ENCODE measurements around the gene XRCC4. TPM values are rescaled to one million over a fixed set of nuclear protein-coding genes. Genes with fewer than 3 reads are reported as not detected.

Gene XRCC4
- total RNA-seq, 1 donor from 2014 or later = 45.6 TPM

GRCh38 chr5:83387041-83387440, 309.7 kb downstream of the XRCC4 start:
- Mint-ChIP-seq H3K9me3 (peaks cover 10% of the 10 kb centered on the region), H3K27ac (peak overlapping the region; percentile 46), H3K4me1 (peaks cover 2% of the 10 kb centered on the region), H3K27me3 (ENCODE audit: insufficient read depth, low read depth) (no peaks in the 10 kb centered on the region), H3K4me3 (no peak overlapping the region), H3K36me3 (peaks cover 3% of the 10 kb centered on the region)
- Histone ChIP-seq H3K9me3 (ENCODE audit: low read depth) (no peaks in the 10 kb centered on the region), H4K20me1 (ENCODE audit: low read depth) (no peaks in the 10 kb centered on the region), H3K79me2 (ENCODE audit: low read depth) (no peaks in the 10 kb centered on the region), H3K4me1 (peaks cover 6% of the 10 kb centered on the region), H3K4me3 (no peak overlapping the region), H3K27ac (no peak overlapping the region), H3K9ac (no peak overlapping the region), H3K4me2 (no peak overlapping the region), H3K36me3 (no peaks in the 10 kb centered on the region), H3F3A (ENCODE audit: low read depth) (no peaks in the 10 kb centered on the region), H2AFZ (replicated peaks) (peak overlapping the region; percentile 91), H3K27me3 (no peaks in the 10 kb centered on the region)
- DNase-seq (ENCODE audit: low spot score) = no peak
- no peak for TF ChIP-seq EZH2phosphoT487 (IDR thresholded peaks at IDR 0.05)
- TF ChIP-seq EZH2 (IDR thresholded peaks at IDR 0.05) = no peak
- TF ChIP-seq, protein P1, sequence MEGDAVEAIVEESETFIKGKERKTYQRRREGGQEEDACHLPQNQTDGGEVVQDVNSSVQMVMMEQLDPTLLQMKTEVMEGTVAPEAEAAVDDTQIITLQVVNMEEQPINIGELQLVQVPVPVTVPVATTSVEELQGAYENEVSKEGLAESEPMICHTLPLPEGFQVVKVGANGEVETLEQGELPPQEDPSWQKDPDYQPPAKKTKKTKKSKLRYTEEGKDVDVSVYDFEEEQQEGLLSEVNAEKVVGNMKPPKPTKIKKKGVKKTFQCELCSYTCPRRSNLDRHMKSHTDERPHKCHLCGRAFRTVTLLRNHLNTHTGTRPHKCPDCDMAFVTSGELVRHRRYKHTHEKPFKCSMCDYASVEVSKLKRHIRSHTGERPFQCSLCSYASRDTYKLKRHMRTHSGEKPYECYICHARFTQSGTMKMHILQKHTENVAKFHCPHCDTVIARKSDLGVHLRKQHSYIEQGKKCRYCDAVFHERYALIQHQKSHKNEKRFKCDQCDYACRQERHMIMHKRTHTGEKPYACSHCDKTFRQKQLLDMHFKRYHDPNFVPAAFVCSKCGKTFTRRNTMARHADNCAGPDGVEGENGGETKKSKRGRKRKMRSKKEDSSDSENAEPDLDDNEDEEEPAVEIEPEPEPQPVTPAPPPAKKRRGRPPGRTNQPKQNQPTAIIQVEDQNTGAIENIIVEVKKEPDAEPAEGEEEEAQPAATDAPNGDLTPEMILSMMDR (IDR thresholded peaks at IDR 0.05) = no peak

GRCh38 chr5:83388608-83389007, 311.3 kb downstream of the XRCC4 start:
- Mint-ChIP-seq H3K9me3 (no peaks in the 10 kb centered on the region), H3K4me1 (peaks cover 5% of the 10 kb centered on the region), H3K36me3 (no peaks in the 10 kb centered on the region), H3K27ac (no peak overlapping the region), H3K4me3 (no peak overlapping the region), H3K27me3 (ENCODE audit: insufficient read depth, low read depth) (no peaks in the 10 kb centered on the region)
- H3K27me3 ChIP-seq = no peaks in the 10 kb centered on the region
- H3K4me2 ChIP-seq = no peak overlapping the region
- no peak for TF ChIP-seq EZH2 (IDR thresholded peaks at IDR 0.05)
- TF ChIP-seq, protein P1 (IDR thresholded peaks at IDR 0.05) = no peak
- no peak for TF ChIP-seq EZH2phosphoT487 (IDR thresholded peaks at IDR 0.05)
- H3K4me1 ChIP-seq = peaks cover 6% of the 10 kb centered on the region
- no peaks in the 10 kb centered on the region for H3K9me3 ChIP-seq (ENCODE audit: low read depth)
- no peaks in the 10 kb centered on the region for H3K36me3 ChIP-seq
- H3K79me2 ChIP-seq (ENCODE audit: low read depth) = no peaks in the 10 kb centered on the region
- DNase-seq (ENCODE audit: low spot score) = no peak
- no peak overlapping the region for H3K9ac ChIP-seq
- no peak overlapping the region for H3K4me3 ChIP-seq
- H2AFZ ChIP-seq (replicated peaks) = no peak overlapping the region
- no peak overlapping the region for H3K27ac ChIP-seq
- no peaks in the 10 kb centered on the region for H3F3A ChIP-seq (ENCODE audit: low read depth)
- H4K20me1 ChIP-seq (ENCODE audit: low read depth) = no peaks in the 10 kb centered on the region

DNA sequence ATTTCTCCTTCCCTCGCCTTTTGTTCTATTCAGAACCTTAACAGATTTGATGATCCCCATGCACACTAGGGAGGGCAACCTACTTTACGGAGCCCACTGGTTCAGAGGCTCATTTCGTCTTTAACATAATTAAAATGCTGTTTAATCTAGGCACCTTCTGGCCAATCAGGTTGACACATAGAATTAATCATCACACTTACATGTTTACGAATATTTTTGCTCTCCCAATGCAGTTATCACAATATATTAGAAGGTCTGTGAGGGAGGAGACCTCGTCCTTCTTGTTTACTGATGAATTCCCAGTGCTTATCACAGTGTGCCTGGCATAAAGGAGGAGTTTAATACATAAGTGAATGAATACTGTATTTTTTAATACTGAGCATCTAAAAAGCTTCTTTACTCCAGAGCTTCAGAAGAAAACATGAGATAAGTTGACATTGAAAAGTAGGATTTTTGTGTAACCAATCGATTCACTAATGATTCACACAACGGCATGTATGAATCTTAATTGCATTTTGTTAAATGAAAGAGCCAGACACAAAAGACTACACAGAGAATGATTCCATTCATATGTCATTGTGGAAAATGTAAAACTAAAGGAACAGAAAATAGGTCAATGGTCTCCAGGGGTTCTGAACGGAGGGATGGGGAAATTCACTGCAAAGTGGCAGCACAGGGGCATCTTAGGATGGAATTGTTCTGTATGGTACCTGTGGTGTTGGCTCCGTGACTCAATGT, 315.6 kb downstream of the XRCC4 start:
- no peaks in the 10 kb centered on the region for H3K4me1 ChIP-seq
- Mint-ChIP-seq H3K4me1 (peaks cover 3% of the 10 kb centered on the region), H3K9me3 (no peaks in the 10 kb centered on the region), H3K4me3 (no peak overlapping the region), H3K36me3 (no peaks in the 10 kb centered on the region), H3K27ac (peak overlapping the region; percentile 21), H3K27me3 (ENCODE audit: insufficient read depth, low read depth) (no peaks in the 10 kb centered on the region)
- H3K27ac ChIP-seq = no peak overlapping the region
- no peak overlapping the region for H3K4me2 ChIP-seq
- no peak overlapping the region for H2AFZ ChIP-seq (replicated peaks)
- no peaks in the 10 kb centered on the region for H4K20me1 ChIP-seq (ENCODE audit: low read depth)
- H3F3A ChIP-seq (ENCODE audit: low read depth) = no peaks in the 10 kb centered on the region
- no peaks in the 10 kb centered on the region for H3K9me3 ChIP-seq (ENCODE audit: low read depth)
- no peak for DNase-seq (ENCODE audit: low spot score)
- no peaks in the 10 kb centered on the region for H3K79me2 ChIP-seq (ENCODE audit: low read depth)
- no peak overlapping the region for H3K9ac ChIP-seq
- H3K27me3 ChIP-seq = no peaks in the 10 kb centered on the region
- H3K4me3 ChIP-seq = no peak overlapping the region
- no peak for TF ChIP-seq EZH2phosphoT487 (IDR thresholded peaks at IDR 0.05)
- TF ChIP-seq, protein P1 (IDR thresholded peaks at IDR 0.05) = no peak
- TF ChIP-seq EZH2 (IDR thresholded peaks at IDR 0.05) = no peak
- H3K36me3 ChIP-seq = no peaks in the 10 kb centered on the region

Measured in neural progenitor cell (in vitro differentiated cells).